Measurements from ENCODE around the gene BRWD1.
A peak's percentile ranks its signal among the peaks of the same experiment; 100 is the strongest.

The BRWD1 gene

GRCh38 chr21:39313571-39314142 lies at the start of gene BRWD1:
Gene BRWD1, minus strand, starts transcription at chr21:39313632. Its CDS starts 141 bp downstream, at chr21:39313491.
- peak in 50 of 51 donors; percentile 29 to 94 (median 73) for DNase-seq

- no peak for DNase-seq
Observed at GRCh38 chr21:39362733-39363132, 49.3 kb upstream of the BRWD1 start.

- DNase-seq = no peak
Observed at GRCh38 chr21:39359382-39359781, 46.0 kb upstream of the BRWD1 start.

- DNase-seq = no peak
Observed at GRCh38 chr21:39353295-39353694, 39.9 kb upstream of the BRWD1 start.

- no peak for DNase-seq
Observed at GRCh38 chr21:39350094-39351005, 36.9 kb upstream of the BRWD1 start.

GRCh38 chr21:39349211-39350093 lies 36.0 kb upstream of the BRWD1 start:
- peak; percentile 44 to 98 (median 90) for DNase-seq

GRCh38 chr21:39348355-39349210 lies 35.2 kb upstream of the BRWD1 start, which contains the start of gene HMGN1:
Gene HMGN1, minus strand, starts transcription at chr21:39349088. Its CDS starts 171 bp downstream, at chr21:39348917.
- DNase-seq = peak; percentile 14 to 93 (median 82)

- DNase-seq = no peak
Observed at GRCh38 chr21:39348040-39348354, 34.6 kb upstream of the BRWD1 start.

GRCh38 chr21:39347537-39347936 lies 34.1 kb upstream of the BRWD1 start:
- no peak for DNase-seq

GRCh38 chr21:39346671-39347331 lies 33.4 kb upstream of the BRWD1 start:
- DNase-seq = no peak

GRCh38 chr21:39346206-39346605 lies 32.8 kb upstream of the BRWD1 start:
- DNase-seq = no peak

- no peak for DNase-seq
Observed at GRCh38 chr21:39345440-39345839, 32.0 kb upstream of the BRWD1 start.

GRCh38 chr21:39344848-39345247 lies 31.4 kb upstream of the BRWD1 start:
- DNase-seq = no peak

GRCh38 chr21:39341249-39341923 lies 28.0 kb upstream of the BRWD1 start:
- DNase-seq = no peak

- DNase-seq = no peak
Observed at GRCh38 chr21:39340687-39341086, 27.3 kb upstream of the BRWD1 start.

- no peak for DNase-seq
Observed at GRCh38 chr21:39339231-39339630, 25.8 kb upstream of the BRWD1 start.

- no peak for DNase-seq
Observed at GRCh38 chr21:39336457-39337008, 23.1 kb upstream of the BRWD1 start.

GRCh38 chr21:39334611-39335010 lies 21.2 kb upstream of the BRWD1 start:
- DNase-seq = no peak

GRCh38 chr21:39332175-39332574 lies 18.7 kb upstream of the BRWD1 start:
- no peak for DNase-seq
